D721Med (cell line): ENCODE results near the gene WDFY1.

Experiments used
- DNase-seq: peaks from one replicate; pipeline ENCODE4 v3.0.0; 2011; ENCODE audit warnings: low spot score; ENCODE audit not compliant: insufficient read length
- FAIRE-seq: peaks from 2 replicates; lab custom pipeline; 2011; peaks lifted over from hg19 to GRCh38; lab: Jason Lieb, UNC
- CTCF ChIP-seq: IDR thresholded peaks from 2 replicates; pipeline ENCODE4 v1.5.1; 2012; ENCODE audit warnings: mild to moderate bottlenecking, control low read depth; ENCODE audit not compliant: insufficient read depth; ENCODE audit errors: missing control alignments

Gene WDFY1

GRCh38 chr2:223905996-223906395 is 39.1 kb downstream of the WDFY1 start:
- FAIRE-seq = no peak
- DNase-seq = no peak
- no peak for TF ChIP-seq CTCF

- no peak for TF ChIP-seq CTCF
- FAIRE-seq = no peak
- no peak for DNase-seq
These were observed 43.3 kb downstream of the WDFY1 start for GRCh38 chr2:223901854-223902253.

DNA sequence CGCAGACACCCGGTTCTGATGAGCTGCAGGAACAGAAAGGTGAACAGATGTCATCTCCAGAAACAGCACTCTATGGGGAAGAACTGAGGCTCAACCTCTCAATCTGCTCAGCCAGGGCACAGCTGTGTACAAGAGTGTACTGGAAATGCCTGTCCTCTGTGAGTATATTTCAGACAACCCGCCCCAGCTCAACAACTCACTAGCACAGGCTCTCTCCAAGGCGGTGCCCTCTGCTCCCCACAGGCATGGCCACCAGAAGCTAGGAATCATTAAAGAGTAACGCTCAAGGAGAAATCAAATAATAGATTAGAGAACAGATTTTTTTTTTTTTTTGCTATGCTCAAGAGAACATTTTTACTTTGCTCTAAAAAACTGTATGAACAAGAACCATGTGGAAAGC is 43.8 kb downstream of the WDFY1 start:
- FAIRE-seq (no peak), DNase-seq (no peak)
- no peak for TF ChIP-seq CTCF

DNA sequence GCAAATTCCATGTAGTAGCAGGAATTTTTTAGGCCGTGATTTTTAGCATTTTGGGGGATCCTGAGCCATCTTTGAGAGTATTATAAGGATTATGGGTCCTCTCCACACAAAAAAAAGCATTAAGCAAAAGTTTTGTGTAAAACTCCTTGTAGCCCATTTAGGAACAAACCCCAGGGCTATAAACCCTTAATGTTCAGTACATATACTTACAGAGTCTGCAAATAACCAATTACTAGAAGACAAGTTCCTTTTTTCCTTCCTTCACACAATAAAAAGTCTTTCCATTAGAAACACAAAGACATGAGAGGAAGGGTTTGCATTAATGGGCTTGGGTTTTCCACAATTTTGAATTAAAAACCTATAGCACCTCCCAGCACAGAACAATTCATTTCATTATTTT is 44.6 kb downstream of the WDFY1 start:
- DNase-seq (no peak), FAIRE-seq (no peak)
- TF ChIP-seq CTCF = no peak

GRCh38 chr2:223900066-223900465 is 45.1 kb downstream of the WDFY1 start:
- DNase-seq (no peak), FAIRE-seq (no peak)
- TF ChIP-seq CTCF = no peak

DNA sequence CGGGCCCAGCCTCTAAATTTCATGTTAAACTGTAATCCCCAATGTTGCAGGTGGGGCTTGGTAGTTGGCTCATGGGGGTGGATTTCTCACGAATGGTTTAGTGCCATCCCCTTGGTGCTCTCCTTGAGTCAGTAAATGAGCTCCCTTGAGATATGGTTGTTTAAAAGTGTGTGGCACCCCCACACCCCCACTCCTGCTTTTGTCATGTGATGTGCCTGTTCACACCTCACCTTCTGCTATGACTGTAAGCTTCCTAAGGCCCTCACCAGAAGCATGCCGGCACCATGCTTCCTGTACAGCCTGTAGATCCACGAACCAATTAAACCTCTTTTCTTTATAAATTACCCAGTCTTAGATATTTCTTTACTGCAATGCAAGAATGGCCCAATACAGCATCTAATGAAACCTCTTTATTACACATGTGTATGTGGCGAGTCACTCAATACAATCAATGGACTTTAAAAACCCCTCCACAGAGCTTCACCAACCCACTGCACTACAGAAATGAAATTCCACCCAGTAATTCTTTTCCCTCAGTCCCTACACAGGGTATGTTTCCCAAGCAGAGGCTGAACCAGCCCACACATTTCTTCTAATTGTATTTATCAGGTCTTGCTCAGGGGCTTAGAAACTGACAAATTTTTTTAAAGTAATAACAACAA is 47.3 kb downstream of the WDFY1 start:
- TF ChIP-seq CTCF = no peak
- DNase-seq (no peak), FAIRE-seq (no peak)

DNA sequence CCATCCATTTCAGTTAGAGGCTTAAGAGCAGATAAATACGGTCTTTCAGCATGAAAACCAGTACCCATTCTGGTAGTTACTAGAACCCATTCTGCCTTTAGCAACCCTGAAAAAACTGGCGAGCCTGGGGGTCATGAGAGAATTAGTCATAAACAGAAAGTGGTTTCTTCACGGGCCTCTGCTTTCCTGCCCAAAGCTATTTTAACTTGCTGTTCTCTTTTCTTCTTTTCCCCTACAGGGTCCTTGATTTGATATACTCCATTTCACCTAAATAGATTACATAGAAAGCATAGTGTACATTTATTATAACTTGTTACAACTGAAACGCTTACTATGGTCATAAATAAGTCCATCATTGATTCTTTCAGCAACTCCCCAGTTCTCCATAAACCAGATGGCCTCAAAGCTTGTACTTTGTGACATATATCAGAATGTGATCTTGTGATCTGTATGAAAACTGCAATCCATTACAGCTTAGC is 48.3 kb downstream of the WDFY1 start:
- no peak for TF ChIP-seq CTCF

More for the DNA sequence above, 48.3 kb downstream of the WDFY1 start:
- FAIRE-seq (no peak), DNase-seq (no peak)
